HEK293 (cell line): Measurements from ENCODE around the gene C22orf15.

Experiments used
- CTCF ChIA-PET: fragments of 350-600 bp; formaldehyde crosslinking; extraction: SDS; loops from one replicate; lab custom pipeline; 2021; ENCODE audit warnings: antibody characterized with exemption; lab: Yijun Ruan, JAX
- POLR2A ChIA-PET: fragments of 300-600 bp; formaldehyde crosslinking; extraction: SDS; loops from one replicate; lab custom pipeline; 2020; ENCODE audit warnings: antibody characterized with exemption, inconsistent platforms; lab: Yijun Ruan, JAX
- H3K27ac ChIP-seq: fragments of 200-500 bp; sonication (Bioruptor generic); 2 replicates; pipeline ENCODE4 v1.5.1; 2014; ENCODE audit warnings: low read depth, low read length, control low read depth, inconsistent platforms; ENCODE audit errors: extremely low read depth
- H3K36me3 ChIP-seq, 2 experiments: fragments of 200-500 bp in 1 of 2; sonication (Bioruptor generic) in 1 of 2; 1 replicate in 1 of 2; 2 replicates in 1 of 2; pipeline ENCODE4 v1.5.1; 2014 to 2017; ENCODE audit warnings: inconsistent platforms in 2 of 2, low read length in 2 of 2; ENCODE audit not compliant: control insufficient read depth in 2 of 2, insufficient read depth in 1 of 2
- H3K4me1 ChIP-seq: fragments of 200-500 bp; sonication (Bioruptor generic); 2 replicates; pipeline ENCODE4 v1.5.1; 2014; ENCODE audit warnings: mild to moderate bottlenecking, low read length, inconsistent platforms; ENCODE audit not compliant: control insufficient read depth, insufficient read depth
- H3K4me3 ChIP-seq: 2 replicates; pipeline ENCODE4 v1.5.1; 2011; ENCODE audit warnings: low read depth, mild to moderate bottlenecking, control low read depth, low read length, moderate library complexity
- H3K9me3 ChIP-seq: fragments of 200-500 bp; sonication (Bioruptor generic); 2 replicates; pipeline ENCODE4 v1.5.1; 2014; ENCODE audit warnings: low read depth, low read length, inconsistent platforms; ENCODE audit not compliant: control insufficient read depth, insufficient read depth
- BCL11A ChIP-seq: fragments of 450-650 bp; formaldehyde crosslinking; IDR thresholded peaks from 2 replicates; pipeline ENCODE4 v1.5.1; 2016; ENCODE audit warnings: low read depth, missing biosample characterization, missing genetic modification characterization
- GLIS2 ChIP-seq: fragments of 450-650 bp; formaldehyde crosslinking; IDR thresholded peaks from 2 replicates; pipeline ENCODE4 v1.5.1; 2016; ENCODE audit warnings: missing biosample characterization, missing genetic modification characterization
- OVOL3 ChIP-seq: fragments of 450-650 bp; formaldehyde crosslinking; IDR thresholded peaks from 2 replicates; pipeline ENCODE4 v1.5.1; 2016; ENCODE audit warnings: missing biosample characterization, missing genetic modification characterization
- SP3 ChIP-seq: fragments of 450-650 bp; formaldehyde crosslinking; IDR thresholded peaks from 2 replicates; pipeline ENCODE4 v1.5.1; 2016; ENCODE audit warnings: missing biosample characterization, missing genetic modification characterization
- ZBTB20 ChIP-seq: fragments of 450-650 bp; formaldehyde crosslinking; IDR thresholded peaks from 2 replicates; pipeline ENCODE4 v1.5.1; 2016; ENCODE audit warnings: missing biosample characterization, missing genetic modification characterization
- ZBTB48 ChIP-seq: fragments of 450-650 bp; formaldehyde crosslinking; IDR thresholded peaks from 2 replicates; pipeline ENCODE4 v1.5.1; 2016; ENCODE audit warnings: missing biosample characterization, missing genetic modification characterization
- ZNF112 ChIP-seq: fragments of 450-650 bp; formaldehyde crosslinking; IDR thresholded peaks from 2 replicates; pipeline ENCODE4 v1.5.0; 2017; ENCODE audit warnings: missing biosample characterization, missing genetic modification characterization
- ZNF140 ChIP-seq: fragments of 450-650 bp; formaldehyde crosslinking; IDR thresholded peaks from 2 replicates; pipeline ENCODE4 v1.5.1; 2016; ENCODE audit warnings: missing biosample characterization, missing genetic modification characterization
- ZNF2 ChIP-seq: fragments of 450-650 bp; formaldehyde crosslinking; IDR thresholded peaks from 2 replicates; pipeline ENCODE4 v1.5.1; 2016; ENCODE audit warnings: missing biosample characterization, missing genetic modification characterization
- ZNF211 ChIP-seq: fragments of 450-650 bp; formaldehyde crosslinking; IDR thresholded peaks from 2 replicates; pipeline ENCODE4 v1.5.1; 2016; ENCODE audit warnings: low read depth, missing biosample characterization, missing genetic modification characterization
- ZNF335 ChIP-seq: fragments of 450-650 bp; formaldehyde crosslinking; conservative IDR thresholded peaks from 2 replicates; pipeline ENCODE4 v1.5.1; 2016; ENCODE audit warnings: missing biosample characterization, missing genetic modification characterization
- ZNF366 ChIP-seq: fragments of 450-650 bp; formaldehyde crosslinking; conservative IDR thresholded peaks from 2 replicates; pipeline ENCODE4 v1.5.1; 2016; ENCODE audit warnings: missing biosample characterization, missing genetic modification characterization
- ZNF549 ChIP-seq: fragments of 450-650 bp; IDR thresholded peaks from 2 replicates; pipeline ENCODE4 v1.5.1; 2018; ENCODE audit warnings: missing biosample characterization, missing genetic modification characterization, mild to moderate bottlenecking, inconsistent platforms, moderate library complexity
- ZNF561 ChIP-seq: fragments of 450-650 bp; IDR thresholded peaks from 2 replicates; pipeline ENCODE4 v1.5.1; 2018; ENCODE audit warnings: missing biosample characterization, missing genetic modification characterization, borderline replicate concordance
- ZNF571 ChIP-seq: fragments of 450-650 bp; formaldehyde crosslinking; IDR thresholded peaks from 2 replicates; pipeline ENCODE4 v1.5.0; 2017; ENCODE audit warnings: missing biosample characterization, missing genetic modification characterization
- ZNF600 ChIP-seq: fragments of 450-650 bp; formaldehyde crosslinking; IDR thresholded peaks from 2 replicates; pipeline ENCODE4 v1.5.1; 2016; ENCODE audit warnings: missing biosample characterization, missing genetic modification characterization
- ZNF677 ChIP-seq: fragments of 450-650 bp; IDR thresholded peaks from 2 replicates; pipeline ENCODE4 v1.5.0; 2018; ENCODE audit warnings: missing biosample characterization, mild to moderate bottlenecking, missing genetic modification characterization, moderate library complexity
- ZSCAN30 ChIP-seq: fragments of 450-650 bp; IDR thresholded peaks from 2 replicates; pipeline ENCODE4 v1.5.1; 2018; ENCODE audit warnings: missing biosample characterization, mild to moderate bottlenecking, missing genetic modification characterization, moderate library complexity
- TF ChIP-seq, protein P1 (sequence below): fragments of 450-650 bp; formaldehyde crosslinking; IDR thresholded peaks from 2 replicates; pipeline ENCODE4 v1.5.1; 2016; ENCODE audit warnings: missing biosample characterization, missing genetic modification characterization
- TF ChIP-seq, protein P2 (sequence below): fragments of 450-650 bp; formaldehyde crosslinking; IDR thresholded peaks from 2 replicates; pipeline ENCODE4 v1.5.1; 2017; ENCODE audit warnings: missing biosample characterization, mild to moderate bottlenecking, missing genetic modification characterization, moderate library complexity
- TF ChIP-seq, protein P3 (sequence below): fragments of 450-650 bp; formaldehyde crosslinking; IDR thresholded peaks from 2 replicates; pipeline ENCODE4 v1.5.1; 2016; ENCODE audit warnings: missing biosample characterization, missing genetic modification characterization

C22orf15 gene

DNA sequence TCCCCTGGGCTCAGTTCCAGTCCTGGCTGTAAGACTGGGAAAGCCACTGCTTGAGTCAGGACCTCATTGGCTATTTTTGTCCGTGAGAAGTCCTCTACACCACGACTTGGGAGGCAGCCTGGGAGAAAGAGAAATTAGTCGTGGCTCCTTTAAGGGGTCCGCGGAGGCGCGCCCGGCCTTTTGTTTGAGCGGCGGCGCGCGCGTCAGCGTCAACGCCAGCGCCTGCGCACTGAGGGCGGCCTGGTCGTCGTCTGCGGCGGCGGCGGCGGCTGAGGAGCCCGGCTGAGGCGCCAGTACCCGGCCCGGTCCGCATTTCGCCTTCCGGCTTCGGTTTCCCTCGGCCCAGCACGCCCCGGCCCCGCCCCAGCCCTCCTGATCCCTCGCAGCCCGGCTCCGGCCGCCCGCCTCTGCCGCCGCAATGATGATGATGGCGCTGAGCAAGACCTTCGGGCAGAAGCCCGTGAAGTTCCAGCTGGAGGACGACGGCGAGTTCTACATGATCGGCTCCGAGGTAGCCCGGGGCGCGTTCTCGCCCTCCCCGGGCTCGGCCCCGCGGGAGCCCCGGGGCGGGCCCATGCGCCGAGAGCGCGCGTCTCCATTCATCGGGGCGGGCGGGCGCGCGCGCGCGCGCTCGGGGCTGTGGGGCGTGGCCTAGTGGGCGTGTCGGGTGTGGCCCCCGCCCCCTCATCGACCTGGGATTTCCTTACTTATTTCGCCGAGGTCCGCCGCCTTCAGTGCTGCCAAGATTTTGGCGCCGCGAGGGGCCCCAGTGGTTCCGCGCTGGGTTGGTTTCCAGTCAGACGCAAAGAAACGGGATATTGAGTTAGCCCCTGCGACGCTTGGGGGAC lies 24.2 kb downstream of the C22orf15 start, which contains the start of gene SMARCB1 (continued):
- TF ChIP-seq ZNF366 (tag by site-specific recombination) (no peak), OVOL3 (tag by site-specific recombination) (no peak), ZNF571 (no peak), ZNF600 (tag by site-specific recombination) (no peak), ZNF211 (tag by site-specific recombination) (no peak), ZSCAN30 (tag by site-specific recombination) (peak; percentile 72; the same call in 1 of the 2 replicates), ZNF112 (tag by site-specific recombination) (no peak), ZNF549 (tag by site-specific recombination) (no peak), ZNF677 (tag by site-specific recombination) (0 out of 2 replicates have a peak, but pooled peaks have one; percentile 3)
- TF ChIP-seq, protein P1, sequence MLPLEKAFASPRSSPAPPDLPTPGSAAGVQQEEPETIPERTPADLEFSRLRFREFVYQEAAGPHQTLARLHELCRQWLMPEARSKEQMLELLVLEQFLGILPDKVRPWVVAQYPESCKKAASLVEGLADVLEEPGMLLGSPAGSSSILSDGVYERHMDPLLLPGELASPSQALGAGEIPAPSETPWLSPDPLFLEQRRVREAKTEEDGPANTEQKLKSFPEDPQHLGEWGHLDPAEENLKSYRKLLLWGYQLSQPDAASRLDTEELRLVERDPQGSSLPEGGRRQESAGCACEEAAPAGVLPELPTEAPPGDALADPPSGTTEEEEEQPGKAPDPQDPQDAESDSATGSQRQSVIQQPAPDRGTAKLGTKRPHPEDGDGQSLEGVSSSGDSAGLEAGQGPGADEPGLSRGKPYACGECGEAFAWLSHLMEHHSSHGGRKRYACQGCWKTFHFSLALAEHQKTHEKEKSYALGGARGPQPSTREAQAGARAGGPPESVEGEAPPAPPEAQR (tag by site-specific recombination) = no peak

DNA sequence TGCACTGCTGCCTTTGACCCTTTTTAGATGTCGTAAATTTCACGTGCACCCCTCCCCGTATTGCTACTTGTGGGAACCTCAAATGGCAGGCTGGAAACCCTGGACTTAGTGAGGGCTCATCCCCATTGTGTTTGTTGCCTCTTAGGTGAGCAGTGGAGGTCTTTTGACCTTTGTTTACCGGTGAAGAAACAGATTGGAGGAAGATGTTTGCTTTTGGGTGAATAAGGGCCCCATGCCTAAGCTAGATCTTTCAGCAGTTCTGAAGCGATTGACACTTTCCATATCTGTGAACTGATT lies 24.8 kb downstream of the C22orf15 start:
- no peak for TF ChIP-seq ZNF140 (tag by site-specific recombination)
- TF ChIP-seq, protein P2, sequence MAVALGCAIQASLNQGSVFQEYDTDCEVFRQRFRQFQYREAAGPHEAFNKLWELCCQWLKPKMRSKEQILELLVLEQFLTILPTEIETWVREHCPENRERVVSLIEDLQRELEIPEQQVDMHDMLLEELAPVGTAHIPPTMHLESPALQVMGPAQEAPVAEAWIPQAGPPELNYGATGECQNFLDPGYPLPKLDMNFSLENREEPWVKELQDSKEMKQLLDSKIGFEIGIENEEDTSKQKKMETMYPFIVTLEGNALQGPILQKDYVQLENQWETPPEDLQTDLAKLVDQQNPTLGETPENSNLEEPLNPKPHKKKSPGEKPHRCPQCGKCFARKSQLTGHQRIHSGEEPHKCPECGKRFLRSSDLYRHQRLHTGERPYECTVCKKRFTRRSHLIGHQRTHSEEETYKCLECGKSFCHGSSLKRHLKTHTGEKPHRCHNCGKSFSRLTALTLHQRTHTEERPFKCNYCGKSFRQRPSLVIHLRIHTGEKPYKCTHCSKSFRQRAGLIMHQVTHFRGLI (tag by site-specific recombination) = no peak
- no peak for TF ChIP-seq GLIS2 (tag by site-specific recombination)
- TF ChIP-seq ZBTB20 = peak; percentile 70; the same call in 1 of the 2 replicates
- TF ChIP-seq BCL11A (tag by site-specific recombination) = no peak
- TF ChIP-seq ZNF561 (tag by site-specific recombination) = no peak
- TF ChIP-seq ZBTB48 (tag by site-specific recombination) = peak; percentile 68
- peak; percentile 5; the same call in 1 of the 2 replicates for TF ChIP-seq SP3 (tag by site-specific recombination)
- peak; percentile 66 for TF ChIP-seq ZNF335
- TF ChIP-seq, protein P3, sequence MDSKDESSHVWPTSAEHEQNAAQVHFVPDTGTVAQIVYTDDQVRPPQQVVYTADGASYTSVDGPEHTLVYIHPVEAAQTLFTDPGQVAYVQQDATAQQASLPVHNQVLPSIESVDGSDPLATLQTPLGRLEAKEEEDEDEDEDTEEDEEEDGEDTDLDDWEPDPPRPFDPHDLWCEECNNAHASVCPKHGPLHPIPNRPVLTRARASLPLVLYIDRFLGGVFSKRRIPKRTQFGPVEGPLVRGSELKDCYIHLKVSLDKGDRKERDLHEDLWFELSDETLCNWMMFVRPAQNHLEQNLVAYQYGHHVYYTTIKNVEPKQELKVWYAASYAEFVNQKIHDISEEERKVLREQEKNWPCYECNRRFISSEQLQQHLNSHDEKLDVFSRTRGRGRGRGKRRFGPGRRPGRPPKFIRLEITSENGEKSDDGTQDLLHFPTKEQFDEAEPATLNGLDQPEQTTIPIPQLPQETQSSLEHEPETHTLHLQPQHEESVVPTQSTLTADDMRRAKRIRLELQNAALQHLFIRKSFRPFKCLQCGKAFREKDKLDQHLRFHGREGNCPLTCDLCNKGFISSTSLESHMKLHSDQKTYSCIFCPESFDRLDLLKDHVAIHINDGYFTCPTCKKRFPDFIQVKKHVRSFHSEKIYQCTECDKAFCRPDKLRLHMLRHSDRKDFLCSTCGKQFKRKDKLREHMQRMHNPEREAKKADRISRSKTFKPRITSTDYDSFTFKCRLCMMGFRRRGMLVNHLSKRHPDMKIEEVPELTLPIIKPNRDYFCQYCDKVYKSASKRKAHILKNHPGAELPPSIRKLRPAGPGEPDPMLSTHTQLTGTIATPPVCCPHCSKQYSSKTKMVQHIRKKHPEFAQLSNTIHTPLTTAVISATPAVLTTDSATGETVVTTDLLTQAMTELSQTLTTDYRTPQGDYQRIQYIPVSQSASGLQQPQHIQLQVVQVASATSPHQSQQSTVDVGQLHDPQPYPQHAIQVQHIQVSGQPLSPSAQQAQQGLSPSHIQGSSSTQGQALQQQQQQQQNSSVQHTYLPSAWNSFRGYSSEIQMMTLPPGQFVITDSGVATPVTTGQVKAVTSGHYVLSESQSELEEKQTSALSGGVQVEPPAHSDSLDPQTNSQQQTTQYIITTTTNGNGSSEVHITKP (tag by site-specific recombination) = no peak
- TF ChIP-seq ZNF2 (tag by site-specific recombination) = peak; percentile 23; the same call in 1 of the 2 replicates
- ChIA-PET POLR2A (interaction anchor here (0.5 to 1.4 kb wide), 6 partner anchors 9 to 70 kb away, joined by 3 to 6 read pairs (median 4); partner anchors contain the start of genes DERL3 and SLC2A11), CTCF (interaction anchor here (1.7 kb wide), 1 partner anchor 19 kb away, joined by 6 read pairs; no protein-coding TSS in a partner anchor)
- Histone ChIP-seq H3K4me1 (peaks cover 9% of the 10 kb centered on the region), H3K4me3 (peak overlapping the region; percentile 68), H3K36me3 (peaks cover 4 to 21% of the 10 kb centered on the region in 2 experiments), H3K27ac (peak overlapping the region; percentile 99), H3K9me3 (no peaks in the 10 kb centered on the region)
